ENCODE data around the gene RIMBP2.

The RIMBP2 gene

GRCh38 chr12:130522244-130522834 is 193.8 kb downstream of the RIMBP2 start:
- H3K4me1 ChIP-seq (ENCODE audit: insufficient read depth, low read length) = no peaks in the 10 kb centered on the region
- no peaks in the 10 kb centered on the region for H3K27me3 ChIP-seq (ENCODE audit: control insufficient read depth in 1 of 2, insufficient read depth in 2 of 2, low read length in 2 of 2)
- H3K9ac ChIP-seq (ENCODE audit: low read length) = no peak overlapping the region
- H3K27ac ChIP-seq (ENCODE audit: low read depth, low read length) = no peak overlapping the region
- peaks cover 4% of the 10 kb centered on the region for H3K9me3 ChIP-seq (ENCODE audit: low read length)
- no peak overlapping the region for H3K4me3 ChIP-seq (ENCODE audit: low read depth in 1 of 2, low read length in 2 of 2)
- H3K36me3 ChIP-seq (ENCODE audit: insufficient read depth, low read length) = no peaks in the 10 kb centered on the region

- Histone ChIP-seq H3K9ac (ENCODE audit: low read length) (no peak overlapping the region), H3K36me3 (ENCODE audit: insufficient read depth, low read length) (no peaks in the 10 kb centered on the region)
These were observed 194.5 kb downstream of the RIMBP2 start for GRCh38 chr12:130521375-130522124.

GRCh38 chr12:130520784-130521183 is 195.3 kb downstream of the RIMBP2 start:
- Histone ChIP-seq H3K4me1 (ENCODE audit: insufficient read depth, low read length) (no peaks in the 10 kb centered on the region), H3K27ac (ENCODE audit: low read depth, low read length) (no peak overlapping the region), H3K36me3 (ENCODE audit: insufficient read depth, low read length) (no peaks in the 10 kb centered on the region), H3K9me3 (ENCODE audit: low read length) (peaks cover 10% of the 10 kb centered on the region), H3K27me3 (ENCODE audit: control insufficient read depth in 1 of 2, insufficient read depth in 2 of 2, low read length in 2 of 2) (no peaks in the 10 kb centered on the region), H3K9ac (ENCODE audit: low read length) (no peak overlapping the region), H3K4me3 (ENCODE audit: low read depth in 1 of 2, low read length in 2 of 2) (no peak overlapping the region)

More at GRCh38 chr12:130521375-130522124, 194.5 kb downstream of the RIMBP2 start:
- Histone ChIP-seq H3K27me3 (ENCODE audit: control insufficient read depth in 1 of 2, insufficient read depth in 2 of 2, low read length in 2 of 2) (no peaks in the 10 kb centered on the region), H3K27ac (ENCODE audit: low read depth, low read length) (no peak overlapping the region), H3K4me3 (ENCODE audit: low read depth in 1 of 2, low read length in 2 of 2) (no peak overlapping the region), H3K4me1 (ENCODE audit: insufficient read depth, low read length) (no peaks in the 10 kb centered on the region), H3K9me3 (ENCODE audit: low read length) (peaks cover 5% of the 10 kb centered on the region)

- H3K9ac ChIP-seq (ENCODE audit: low read length) = no peak overlapping the region
- H3K4me1 ChIP-seq (ENCODE audit: insufficient read depth, low read length) = no peaks in the 10 kb centered on the region
- no peak overlapping the region for H3K4me3 ChIP-seq (ENCODE audit: low read depth in 1 of 2, low read length in 2 of 2)
- no peaks in the 10 kb centered on the region for H3K36me3 ChIP-seq (ENCODE audit: insufficient read depth, low read length)
- no peaks in the 10 kb centered on the region for H3K27me3 ChIP-seq (ENCODE audit: control insufficient read depth in 1 of 2, insufficient read depth in 2 of 2, low read length in 2 of 2)
- H3K27ac ChIP-seq (ENCODE audit: low read depth, low read length) = no peak overlapping the region
- H3K9me3 ChIP-seq (ENCODE audit: low read length) = peaks cover 10% of the 10 kb centered on the region
These were observed 198.5 kb downstream of the RIMBP2 start for GRCh38 chr12:130517588-130517987.

- Histone ChIP-seq H3K36me3 (ENCODE audit: insufficient read depth, low read length) (no peaks in the 10 kb centered on the region), H3K4me3 (ENCODE audit: low read depth in 1 of 2, low read length in 2 of 2) (no peak overlapping the region)
These were observed 201.9 kb downstream of the RIMBP2 start for GRCh38 chr12:130514149-130514551.

GRCh38 chr12:130513556-130513955 is 202.5 kb downstream of the RIMBP2 start:
- Histone ChIP-seq H3K4me1 (ENCODE audit: insufficient read depth, low read length) (no peaks in the 10 kb centered on the region), H3K27me3 (ENCODE audit: control insufficient read depth in 1 of 2, insufficient read depth in 2 of 2, low read length in 2 of 2) (no peaks in the 10 kb centered on the region), H3K9ac (ENCODE audit: low read length) (no peak overlapping the region), H3K9me3 (ENCODE audit: low read length) (peaks cover 6% of the 10 kb centered on the region), H3K27ac (ENCODE audit: low read depth, low read length) (no peak overlapping the region), H3K36me3 (ENCODE audit: insufficient read depth, low read length) (no peaks in the 10 kb centered on the region), H3K4me3 (ENCODE audit: low read depth in 1 of 2, low read length in 2 of 2) (no peak overlapping the region)

More at GRCh38 chr12:130514149-130514551, 201.9 kb downstream of the RIMBP2 start:
- peaks cover 6% of the 10 kb centered on the region for H3K9me3 ChIP-seq (ENCODE audit: low read length)
- no peaks in the 10 kb centered on the region for H3K27me3 ChIP-seq (ENCODE audit: control insufficient read depth in 1 of 2, insufficient read depth in 2 of 2, low read length in 2 of 2)
- H3K27ac ChIP-seq (ENCODE audit: low read depth, low read length) = no peak overlapping the region
- H3K4me1 ChIP-seq (ENCODE audit: insufficient read depth, low read length) = no peaks in the 10 kb centered on the region
- H3K9ac ChIP-seq (ENCODE audit: low read length) = no peak overlapping the region

- Histone ChIP-seq H3K27me3 (ENCODE audit: control insufficient read depth in 1 of 2, insufficient read depth in 2 of 2, low read length in 2 of 2) (no peaks in the 10 kb centered on the region), H3K9ac (ENCODE audit: low read length) (no peak overlapping the region), H3K4me3 (ENCODE audit: low read depth in 1 of 2, low read length in 2 of 2) (no peak overlapping the region), H3K9me3 (ENCODE audit: low read length) (peaks cover 2% of the 10 kb centered on the region), H3K27ac (ENCODE audit: low read depth, low read length) (no peak overlapping the region), H3K36me3 (ENCODE audit: insufficient read depth, low read length) (no peaks in the 10 kb centered on the region), H3K4me1 (ENCODE audit: insufficient read depth, low read length) (no peaks in the 10 kb centered on the region)
These were observed 204.8 kb downstream of the RIMBP2 start for GRCh38 chr12:130511285-130511684.

- Histone ChIP-seq H3K4me1 (ENCODE audit: insufficient read depth, low read length) (no peaks in the 10 kb centered on the region), H3K27me3 (ENCODE audit: control insufficient read depth in 1 of 2, insufficient read depth in 2 of 2, low read length in 2 of 2) (no peaks in the 10 kb centered on the region), H3K27ac (ENCODE audit: low read depth, low read length) (no peak overlapping the region), H3K9ac (ENCODE audit: low read length) (no peak overlapping the region), H3K4me3 (ENCODE audit: low read depth in 1 of 2, low read length in 2 of 2) (no peak overlapping the region), H3K36me3 (ENCODE audit: insufficient read depth, low read length) (no peaks in the 10 kb centered on the region), H3K9me3 (ENCODE audit: low read length) (no peaks in the 10 kb centered on the region)
These were observed 206.6 kb downstream of the RIMBP2 start for GRCh38 chr12:130509454-130509853.

- Histone ChIP-seq H3K27me3 (ENCODE audit: control insufficient read depth in 1 of 2, insufficient read depth in 2 of 2, low read length in 2 of 2) (no peaks in the 10 kb centered on the region), H3K9ac (ENCODE audit: low read length) (no peak overlapping the region), H3K4me1 (ENCODE audit: insufficient read depth, low read length) (no peaks in the 10 kb centered on the region), H3K36me3 (ENCODE audit: insufficient read depth, low read length) (no peaks in the 10 kb centered on the region), H3K9me3 (ENCODE audit: low read length) (no peaks in the 10 kb centered on the region), H3K4me3 (ENCODE audit: low read depth in 1 of 2, low read length in 2 of 2) (no peak overlapping the region), H3K27ac (ENCODE audit: low read depth, low read length) (no peak overlapping the region)
These were observed 207.3 kb downstream of the RIMBP2 start for GRCh38 chr12:130508847-130509246.

- Histone ChIP-seq H3K9ac (ENCODE audit: low read length) (no peak overlapping the region), H3K4me1 (ENCODE audit: insufficient read depth, low read length) (no peaks in the 10 kb centered on the region), H3K4me3 (ENCODE audit: low read depth in 1 of 2, low read length in 2 of 2) (no peak overlapping the region), H3K36me3 (ENCODE audit: insufficient read depth, low read length) (no peaks in the 10 kb centered on the region), H3K9me3 (ENCODE audit: low read length) (no peaks in the 10 kb centered on the region), H3K27me3 (ENCODE audit: control insufficient read depth in 1 of 2, insufficient read depth in 2 of 2, low read length in 2 of 2) (no peaks in the 10 kb centered on the region), H3K27ac (ENCODE audit: low read depth, low read length) (no peak overlapping the region)
These were observed 207.8 kb downstream of the RIMBP2 start for GRCh38 chr12:130508318-130508717.

GRCh38 chr12:130506844-130507243 is 209.3 kb downstream of the RIMBP2 start:
- Histone ChIP-seq H3K9ac (ENCODE audit: low read length) (no peak overlapping the region), H3K36me3 (ENCODE audit: insufficient read depth, low read length) (no peaks in the 10 kb centered on the region), H3K4me1 (ENCODE audit: insufficient read depth, low read length) (no peaks in the 10 kb centered on the region), H3K4me3 (ENCODE audit: low read depth in 1 of 2, low read length in 2 of 2) (no peak overlapping the region), H3K9me3 (ENCODE audit: low read length) (no peaks in the 10 kb centered on the region), H3K27me3 (ENCODE audit: control insufficient read depth in 1 of 2, insufficient read depth in 2 of 2, low read length in 2 of 2) (no peaks in the 10 kb centered on the region), H3K27ac (ENCODE audit: low read depth, low read length) (no peak overlapping the region)

GRCh38 chr12:130504840-130505175 is 211.3 kb downstream of the RIMBP2 start:
- Histone ChIP-seq H3K9ac (ENCODE audit: low read length) (no peak overlapping the region), H3K4me3 (ENCODE audit: low read depth in 1 of 2, low read length in 2 of 2) (no peak overlapping the region), H3K27ac (ENCODE audit: low read depth, low read length) (no peak overlapping the region), H3K36me3 (ENCODE audit: insufficient read depth, low read length) (no peaks in the 10 kb centered on the region), H3K4me1 (ENCODE audit: insufficient read depth, low read length) (no peaks in the 10 kb centered on the region), H3K27me3 (ENCODE audit: control insufficient read depth in 1 of 2, insufficient read depth in 2 of 2, low read length in 2 of 2) (no peaks in the 10 kb centered on the region), H3K9me3 (ENCODE audit: low read length) (no peaks in the 10 kb centered on the region)

Data from muscle layer of colon (tissue), 2 donors.